Nephron (organoid): ENCODE data around the gene ZFP57.

Source experiments
- H3K27ac Mint-ChIP-seq, 3 experiments: 2 replicates each; pipeline ENCODE4 v1.8.0; 2020; ENCODE audit warnings: mixed read lengths in 3 of 3, mild to moderate bottlenecking in 2 of 3, moderate library complexity in 1 of 3
- H3K27me3 Mint-ChIP-seq: 2 replicates; pipeline ENCODE4 v1.8.0; 2021; ENCODE audit warnings: low read depth, mild to moderate bottlenecking, moderate library complexity, mixed read lengths
- H3K36me3 Mint-ChIP-seq: 2 replicates; pipeline ENCODE4 v1.8.0; 2020; ENCODE audit warnings: low read depth, mixed read lengths
- H3K4me1 Mint-ChIP-seq: 2 replicates; pipeline ENCODE4 v1.8.0; 2020; ENCODE audit warnings: mixed read lengths
- H3K4me3 Mint-ChIP-seq, 3 experiments: 2 replicates each; pipeline ENCODE4 v1.8.0; 2020; ENCODE audit warnings: mild to moderate bottlenecking in 3 of 3, mixed read lengths in 3 of 3, moderate library complexity in 2 of 3
- H3K9me3 Mint-ChIP-seq: 2 replicates; pipeline ENCODE4 v1.8.0; 2020; ENCODE audit warnings: mixed read lengths
- TF ChIP-seq, protein P1 (sequence below), 3 experiments: fragments of 200-600 bp; sonication (generic); IDR thresholded peaks; one replicate each; pipeline ENCODE4 v1.5.0; 2021; ENCODE audit warnings: antibody characterized with exemption in 3 of 3; ENCODE audit not compliant: unreplicated experiment in 3 of 3

ZFP57 gene

GRCh38 chr6:29681811-29682210, 859 bp upstream of the ZFP57 start:
- TF ChIP-seq, protein P1, sequence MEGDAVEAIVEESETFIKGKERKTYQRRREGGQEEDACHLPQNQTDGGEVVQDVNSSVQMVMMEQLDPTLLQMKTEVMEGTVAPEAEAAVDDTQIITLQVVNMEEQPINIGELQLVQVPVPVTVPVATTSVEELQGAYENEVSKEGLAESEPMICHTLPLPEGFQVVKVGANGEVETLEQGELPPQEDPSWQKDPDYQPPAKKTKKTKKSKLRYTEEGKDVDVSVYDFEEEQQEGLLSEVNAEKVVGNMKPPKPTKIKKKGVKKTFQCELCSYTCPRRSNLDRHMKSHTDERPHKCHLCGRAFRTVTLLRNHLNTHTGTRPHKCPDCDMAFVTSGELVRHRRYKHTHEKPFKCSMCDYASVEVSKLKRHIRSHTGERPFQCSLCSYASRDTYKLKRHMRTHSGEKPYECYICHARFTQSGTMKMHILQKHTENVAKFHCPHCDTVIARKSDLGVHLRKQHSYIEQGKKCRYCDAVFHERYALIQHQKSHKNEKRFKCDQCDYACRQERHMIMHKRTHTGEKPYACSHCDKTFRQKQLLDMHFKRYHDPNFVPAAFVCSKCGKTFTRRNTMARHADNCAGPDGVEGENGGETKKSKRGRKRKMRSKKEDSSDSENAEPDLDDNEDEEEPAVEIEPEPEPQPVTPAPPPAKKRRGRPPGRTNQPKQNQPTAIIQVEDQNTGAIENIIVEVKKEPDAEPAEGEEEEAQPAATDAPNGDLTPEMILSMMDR (IDR thresholded peaks at IDR 0.05; ENCODE audit: unreplicated experiment in 3 of 3): no peak
- H3K27me3 Mint-ChIP-seq: peaks cover 18% of the 10 kb centered on the region
- H3K4me3 Mint-ChIP-seq: no peak overlapping the region
- no peaks in the 10 kb centered on the region for H3K4me1 Mint-ChIP-seq
- H3K36me3 Mint-ChIP-seq: no peaks in the 10 kb centered on the region
- H3K9me3 Mint-ChIP-seq: peaks cover 4% of the 10 kb centered on the region
- H3K27ac Mint-ChIP-seq: no peak overlapping the region

DNA sequence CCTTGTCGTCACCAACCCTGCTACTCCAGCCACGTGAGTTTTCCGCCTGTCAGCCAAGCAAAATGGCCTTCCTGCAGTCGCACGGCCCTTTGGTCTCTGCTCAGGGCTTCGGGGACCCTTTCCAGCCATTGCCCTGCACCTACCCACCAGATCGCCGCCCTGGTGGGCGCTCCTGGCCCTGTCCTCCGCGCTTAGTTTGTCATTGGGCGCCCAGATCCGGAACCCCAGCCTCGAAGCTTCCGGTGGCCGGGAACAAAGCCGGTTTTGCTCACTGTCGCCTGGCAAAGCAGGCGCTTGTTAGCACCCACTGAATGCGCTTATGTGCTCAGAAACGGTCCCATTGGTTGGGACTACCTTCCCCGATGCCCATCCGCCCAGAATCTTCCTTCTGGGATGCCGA, 536 bp downstream of the ZFP57 start:
- peaks cover 5% of the 10 kb centered on the region for H3K9me3 Mint-ChIP-seq
- no peak overlapping the region for H3K27ac Mint-ChIP-seq
- H3K4me3 Mint-ChIP-seq: no peak overlapping the region
- no peaks in the 10 kb centered on the region for H3K4me1 Mint-ChIP-seq
- TF ChIP-seq, protein P1 (IDR thresholded peaks at IDR 0.05; ENCODE audit: unreplicated experiment in 3 of 3): no peak
- H3K36me3 Mint-ChIP-seq: no peaks in the 10 kb centered on the region
- H3K27me3 Mint-ChIP-seq: peaks cover 17% of the 10 kb centered on the region

- H3K36me3 Mint-ChIP-seq: no peaks in the 10 kb centered on the region
- TF ChIP-seq, protein P1 (IDR thresholded peaks at IDR 0.05; ENCODE audit: unreplicated experiment in 3 of 3): no peak
- no peaks in the 10 kb centered on the region for H3K4me1 Mint-ChIP-seq
- no peak overlapping the region for H3K4me3 Mint-ChIP-seq
- no peak overlapping the region for H3K27ac Mint-ChIP-seq
- peaks cover 5% of the 10 kb centered on the region for H3K9me3 Mint-ChIP-seq
- H3K27me3 Mint-ChIP-seq: peaks cover 18% of the 10 kb centered on the region
These were observed 990 bp downstream of the ZFP57 start for GRCh38 chr6:29679962-29680361.

- peaks cover 5% of the 10 kb centered on the region for H3K9me3 Mint-ChIP-seq
- H3K27ac Mint-ChIP-seq: no peak overlapping the region
- H3K27me3 Mint-ChIP-seq: peaks cover 17% of the 10 kb centered on the region
- no peaks in the 10 kb centered on the region for H3K36me3 Mint-ChIP-seq
- no peak overlapping the region for H3K4me3 Mint-ChIP-seq
- TF ChIP-seq, protein P1 (IDR thresholded peaks at IDR 0.05; ENCODE audit: unreplicated experiment in 3 of 3): no peak
- H3K4me1 Mint-ChIP-seq: no peaks in the 10 kb centered on the region
These were observed 2.8 kb downstream of the ZFP57 start for GRCh38 chr6:29678114-29678513.

- Mint-ChIP-seq H3K27ac (peak overlapping the region in 2 of 3 experiments; percentile 13 to 33), H3K27me3 (peaks cover 24% of the 10 kb centered on the region), H3K9me3 (peaks cover 5% of the 10 kb centered on the region), H3K4me1 (no peaks in the 10 kb centered on the region), H3K36me3 (no peaks in the 10 kb centered on the region), H3K4me3 (no peak overlapping the region)
- TF ChIP-seq, protein P1 (IDR thresholded peaks at IDR 0.05; ENCODE audit: unreplicated experiment in 3 of 3): no peak
These were observed 3.9 kb downstream of the ZFP57 start for GRCh38 chr6:29676981-29677601.

GRCh38 chr6:29675561-29675960, 5.4 kb downstream of the ZFP57 start:
- H3K4me3 Mint-ChIP-seq: no peak overlapping the region
- peaks cover 5% of the 10 kb centered on the region for H3K9me3 Mint-ChIP-seq
- TF ChIP-seq, protein P1 (IDR thresholded peaks at IDR 0.05; ENCODE audit: unreplicated experiment in 3 of 3): no peak
- H3K36me3 Mint-ChIP-seq: no peaks in the 10 kb centered on the region
- peaks cover 39% of the 10 kb centered on the region for H3K27me3 Mint-ChIP-seq
- H3K4me1 Mint-ChIP-seq: no peaks in the 10 kb centered on the region
- H3K27ac Mint-ChIP-seq: no peak overlapping the region
